NCI-H2227 (cell line): Measurements from ENCODE around the gene POU6F2.

Source experiments
- DNase-seq: peaks from one replicate; lab custom pipeline; 2025; ENCODE audit not compliant: unreplicated experiment; lab: John Stamatoyannopoulos, UW

Gene POU6F2

GRCh38 chr7:39240864-39241263 lies 263.2 kb downstream of the POU6F2 start:
- DNase-seq, result no peak

- no peak for DNase-seq
These were observed 269.9 kb downstream of the POU6F2 start for GRCh38 chr7:39247576-39247975.

GRCh38 chr7:39248041-39248691 lies 270.5 kb downstream of the POU6F2 start:
- DNase-seq, result no peak

GRCh38 chr7:39248692-39249090 lies 271.0 kb downstream of the POU6F2 start:
- DNase-seq, result no peak

GRCh38 chr7:39249635-39250152 lies 272.0 kb downstream of the POU6F2 start:
- peak; percentile 68 for DNase-seq

- no peak for DNase-seq
These were observed 275.2 kb downstream of the POU6F2 start for GRCh38 chr7:39252916-39253315.

- DNase-seq, result no peak
These were observed 281.8 kb downstream of the POU6F2 start for GRCh38 chr7:39259391-39260003.

GRCh38 chr7:39260279-39260844 lies 282.7 kb downstream of the POU6F2 start:
- no peak for DNase-seq

GRCh38 chr7:39261771-39262170 lies 284.1 kb downstream of the POU6F2 start:
- no peak for DNase-seq

- no peak for DNase-seq
These were observed 288.2 kb downstream of the POU6F2 start for GRCh38 chr7:39265641-39266591.

GRCh38 chr7:39269034-39269433 lies 291.3 kb downstream of the POU6F2 start:
- no peak for DNase-seq

- DNase-seq, result no peak
These were observed 292.3 kb downstream of the POU6F2 start for GRCh38 chr7:39270018-39270417.

GRCh38 chr7:39271402-39271801 lies 293.7 kb downstream of the POU6F2 start:
- DNase-seq, result peak; percentile 81

- DNase-seq, result no peak
These were observed 294.4 kb downstream of the POU6F2 start for GRCh38 chr7:39272111-39272510.

- no peak for DNase-seq
These were observed 295.0 kb downstream of the POU6F2 start for GRCh38 chr7:39272691-39273090.

- no peak for DNase-seq
These were observed 302.6 kb downstream of the POU6F2 start for GRCh38 chr7:39280337-39280736.

- DNase-seq, result no peak
These were observed 307.5 kb downstream of the POU6F2 start for GRCh38 chr7:39285256-39285655.

- no peak for DNase-seq
These were observed 310.6 kb downstream of the POU6F2 start for GRCh38 chr7:39288303-39288702.

GRCh38 chr7:39291628-39292410 lies 314.1 kb downstream of the POU6F2 start:
- peak; percentile 37 for DNase-seq

GRCh38 chr7:39293056-39293823 lies 315.5 kb downstream of the POU6F2 start:
- DNase-seq, result no peak
